CD4-positive, alpha-beta T cell (primary cell): ENCODE data around the gene PITX1. TPM values are rescaled to one million over a fixed set of nuclear protein-coding genes. Genes with fewer than 3 reads are reported as not detected.

Source experiments
- ATAC-seq: fragments of 200-7000 bp; cut with Tn5 transposase; one replicate; pipeline ENCODE4 v1.10.0; 2022; ENCODE audit warnings: mild to moderate bottlenecking; ENCODE audit not compliant: poor library complexity
- CTCF ChIA-PET: fragments of 350-600 bp; sonication (Branson Sonifier 250); formaldehyde crosslinking; loops from one replicate; lab custom pipeline; 2021; ENCODE audit warnings: antibody characterized with exemption, inconsistent platforms; lab: Charles Lee
- POLR2A ChIA-PET: fragments of 350-600 bp; sonication (Branson Sonifier 250); formaldehyde crosslinking; loops from one replicate; lab custom pipeline; 2021; ENCODE audit warnings: antibody characterized with exemption, inconsistent platforms; lab: Charles Lee
- DNase-seq, 14 experiments: peaks; one replicate each; pipeline ENCODE4 v3.0.0-alpha.2; 2013 to 2020; ENCODE audit warnings: mixed read lengths in 2 of 14
- H3K27ac ChIP-seq, 2 donors: one replicate each; pipeline versions ENCODE4 v1.5.1 to v1.7.0; 2013; ENCODE audit warnings: low read length in 2 of 2, low read depth in 1 of 2, mild to moderate bottlenecking in 1 of 2
- H3K27me3 ChIP-seq, 2 experiments: 1 replicate in 1 of 2; 2 replicates in 1 of 2; pipeline versions ENCODE4 v1.6.1 to v1.7.0; 2013; ENCODE audit warnings: low read length in 2 of 2, control low read depth in 1 of 2, mild to moderate bottlenecking in 1 of 2, moderate library complexity in 1 of 2; ENCODE audit not compliant: insufficient read depth in 2 of 2, control insufficient read depth in 1 of 2
- H3K36me3 ChIP-seq: one replicate; pipeline ENCODE4 v1.6.1; 2013; ENCODE audit warnings: low read length, control low read depth; ENCODE audit not compliant: insufficient read depth
- H3K4me1 ChIP-seq: one replicate; pipeline ENCODE4 v1.6.1; 2013; ENCODE audit warnings: low read length, control low read depth; ENCODE audit not compliant: insufficient read depth
- H3K4me3 ChIP-seq: one replicate; pipeline ENCODE4 v1.5.1; 2013; ENCODE audit warnings: mild to moderate bottlenecking, low read length, moderate library complexity
- H3K9me3 ChIP-seq, 2 experiments: 1 replicate in 1 of 2; 2 replicates in 1 of 2; pipeline versions ENCODE4 v1.6.1 to v1.7.0; 2013; ENCODE audit warnings: low read length in 2 of 2, mild to moderate bottlenecking in 2 of 2, control low read depth in 1 of 2, moderate library complexity in 1 of 2; ENCODE audit not compliant: control insufficient read depth in 1 of 2, insufficient read depth in 1 of 2
- H3K27ac Mint-ChIP-seq: one replicate; pipeline ENCODE4 v1.8.0; 2020; ENCODE audit warnings: mixed read lengths
- H3K27me3 Mint-ChIP-seq: one replicate; pipeline ENCODE4 v1.8.0; 2021; ENCODE audit warnings: mixed read lengths
- H3K36me3 Mint-ChIP-seq: one replicate; pipeline ENCODE4 v1.8.0; 2021; ENCODE audit warnings: low read depth, mixed read lengths
- H3K4me1 Mint-ChIP-seq: one replicate; pipeline ENCODE4 v1.8.0; 2021; ENCODE audit warnings: low read depth, mixed read lengths
- H3K4me3 Mint-ChIP-seq: one replicate; pipeline ENCODE4 v1.8.0; 2020; ENCODE audit warnings: mild to moderate bottlenecking, mixed read lengths
- H3K9me3 Mint-ChIP-seq: one replicate; pipeline ENCODE4 v1.8.0; 2020; ENCODE audit warnings: mixed read lengths
- intact Hi-C, 2 experiments: fragments of 100-400 bp; cut with DNase I in 1 of 2; cut with micrococcal nuclease in 1 of 2; formaldehyde crosslinking; loops; one replicate each; pipeline versions ENCODE4 v1.15.1 to v1.9.0; 2023 to 2025; cut with DNase I, micrococcal nuclease
- total RNA-seq, 174 experiments: library from RNA in 2 of 174; stranded (reverse) in 2 of 174; gene quantifications; one replicate each; pipeline ENCODE4 v1.2.3 and lab custom pipeline; 2021 to 2026
- TF ChIP-seq, protein P1 (sequence below): fragments of 200-600 bp; IDR thresholded peaks from one replicate; pipeline ENCODE4 v1.8.0; 2022; ENCODE audit warnings: antibody characterized with exemption, mild to moderate bottlenecking

PITX1 gene
- total RNA-seq, 2 experiments from 2014 or later: not detected

DNA sequence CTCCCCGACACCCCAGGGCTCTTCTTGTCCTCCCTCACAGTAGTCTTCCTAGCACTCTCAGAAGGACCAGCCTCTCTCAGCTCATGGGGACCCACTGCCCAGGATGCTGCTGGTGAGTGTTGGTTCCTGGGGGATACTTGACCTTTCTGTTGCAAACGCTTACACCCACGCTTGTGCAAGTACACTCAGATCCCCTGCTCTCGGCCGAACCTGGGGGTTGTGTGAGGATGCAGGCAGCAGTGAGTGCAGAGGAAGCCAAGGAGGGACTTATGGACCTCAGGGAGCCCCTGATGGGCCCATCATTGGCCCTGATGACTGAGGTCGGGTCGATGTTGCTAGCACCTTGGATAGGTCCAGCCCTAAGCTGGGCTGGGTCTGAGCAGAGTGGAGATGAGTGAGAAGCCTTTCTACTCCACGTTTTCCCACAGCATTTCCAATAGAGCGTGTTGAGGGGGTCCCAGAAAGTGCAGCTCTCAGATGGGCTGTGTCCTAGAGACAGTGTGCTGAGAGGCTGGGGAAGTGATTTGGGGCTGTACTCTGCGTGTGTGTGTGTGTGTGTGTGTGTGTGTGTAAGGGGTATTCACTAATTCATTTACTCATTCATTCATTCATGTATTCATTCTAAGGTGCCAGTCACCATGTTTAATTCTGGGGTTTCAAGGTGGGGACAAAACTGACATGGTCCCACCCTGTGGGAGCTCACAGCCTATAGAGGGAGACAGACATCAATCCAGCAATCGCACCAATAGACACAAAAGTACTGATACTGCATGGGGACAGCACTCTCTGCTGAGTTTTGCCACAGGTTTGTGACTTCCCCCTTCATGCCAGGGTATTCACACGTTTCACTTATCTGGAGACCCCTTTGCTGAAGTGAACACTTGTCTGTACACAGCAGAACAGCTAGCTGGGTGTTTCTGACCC lies 25.2 kb upstream of the PITX1 start:
- DNase-seq: no peak
- ChIA-PET POLR2A (no interaction called here), CTCF (no interaction called here)
- Mint-ChIP-seq H3K9me3 (no peaks in the 10 kb centered on the region), H3K27ac (no peak overlapping the region), H3K4me3 (no peak overlapping the region), H3K4me1 (no peaks in the 10 kb centered on the region), H3K36me3 (no peaks in the 10 kb centered on the region), H3K27me3 (peaks cover 44% of the 10 kb centered on the region)
- Histone ChIP-seq H3K36me3 (no peaks in the 10 kb centered on the region), H3K9me3 (no peaks in the 10 kb centered on the region), H3K27me3 (peaks cover 0 to 3% of the 10 kb centered on the region in 2 experiments), H3K4me3 (no peak overlapping the region), H3K27ac (no peak overlapping the region), H3K4me1 (no peaks in the 10 kb centered on the region)
- ATAC-seq: no peak
- intact Hi-C loops: no loop called here
- TF ChIP-seq, protein P1, sequence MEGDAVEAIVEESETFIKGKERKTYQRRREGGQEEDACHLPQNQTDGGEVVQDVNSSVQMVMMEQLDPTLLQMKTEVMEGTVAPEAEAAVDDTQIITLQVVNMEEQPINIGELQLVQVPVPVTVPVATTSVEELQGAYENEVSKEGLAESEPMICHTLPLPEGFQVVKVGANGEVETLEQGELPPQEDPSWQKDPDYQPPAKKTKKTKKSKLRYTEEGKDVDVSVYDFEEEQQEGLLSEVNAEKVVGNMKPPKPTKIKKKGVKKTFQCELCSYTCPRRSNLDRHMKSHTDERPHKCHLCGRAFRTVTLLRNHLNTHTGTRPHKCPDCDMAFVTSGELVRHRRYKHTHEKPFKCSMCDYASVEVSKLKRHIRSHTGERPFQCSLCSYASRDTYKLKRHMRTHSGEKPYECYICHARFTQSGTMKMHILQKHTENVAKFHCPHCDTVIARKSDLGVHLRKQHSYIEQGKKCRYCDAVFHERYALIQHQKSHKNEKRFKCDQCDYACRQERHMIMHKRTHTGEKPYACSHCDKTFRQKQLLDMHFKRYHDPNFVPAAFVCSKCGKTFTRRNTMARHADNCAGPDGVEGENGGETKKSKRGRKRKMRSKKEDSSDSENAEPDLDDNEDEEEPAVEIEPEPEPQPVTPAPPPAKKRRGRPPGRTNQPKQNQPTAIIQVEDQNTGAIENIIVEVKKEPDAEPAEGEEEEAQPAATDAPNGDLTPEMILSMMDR: no peak

DNA sequence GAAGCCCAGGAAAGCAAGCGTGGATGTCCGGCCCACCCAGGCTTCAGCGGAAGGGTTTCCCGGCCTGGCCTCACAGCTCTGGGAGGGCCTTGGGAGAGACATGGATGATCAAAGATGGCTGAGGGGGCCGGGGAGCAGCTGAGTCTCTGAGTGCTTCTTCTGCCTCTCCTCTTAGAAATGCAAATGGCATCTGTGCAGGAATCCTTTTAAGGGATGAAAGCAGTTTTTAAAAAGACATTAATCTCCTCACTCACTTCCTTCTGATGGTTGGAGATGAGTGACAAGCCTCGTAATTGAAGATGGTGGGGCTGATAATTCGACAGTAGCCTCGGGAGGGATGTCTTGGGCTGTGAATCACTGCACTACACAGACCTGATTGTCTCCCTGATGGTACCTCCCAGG lies 24.3 kb upstream of the PITX1 start:
- TF ChIP-seq, protein P1: no peak

DNA sequence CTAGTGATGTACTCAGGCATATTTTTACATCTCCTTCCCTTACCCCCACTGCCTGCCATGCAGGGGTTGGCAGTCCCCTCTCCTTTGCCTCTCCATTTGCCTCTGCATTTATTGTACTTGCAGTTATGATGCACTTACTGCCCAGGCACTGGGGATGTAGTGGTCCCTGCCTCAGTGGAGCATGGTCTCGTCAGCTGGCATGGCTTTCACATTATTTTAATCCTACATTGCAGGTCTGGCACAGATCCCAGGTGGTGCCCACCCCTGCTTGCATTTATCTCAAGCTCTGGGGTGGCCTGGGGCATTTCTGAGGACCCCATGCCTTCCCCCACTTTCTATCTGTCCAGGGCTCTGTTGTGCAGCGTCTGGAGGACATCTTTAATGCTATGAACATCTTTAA lies 23.2 kb upstream of the PITX1 start:
- Mint-ChIP-seq H3K27ac (no peak overlapping the region), H3K4me3 (no peak overlapping the region), H3K36me3 (no peaks in the 10 kb centered on the region), H3K4me1 (no peaks in the 10 kb centered on the region), H3K9me3 (no peaks in the 10 kb centered on the region), H3K27me3 (peaks cover 60% of the 10 kb centered on the region)
- H3K4me3 ChIP-seq: no peak overlapping the region
- ChIA-PET POLR2A (no interaction called here), CTCF (no interaction called here)
- ATAC-seq: no peak
- H3K4me1 ChIP-seq: no peaks in the 10 kb centered on the region
- no peak for DNase-seq
- H3K27ac ChIP-seq: no peak overlapping the region
- TF ChIP-seq, protein P1: no peak
- intact Hi-C loops: no loop called here
- H3K9me3 ChIP-seq: no peaks in the 10 kb centered on the region
- H3K27me3 ChIP-seq: peaks cover 3 to 12% of the 10 kb centered on the region in 2 experiments
- no peaks in the 10 kb centered on the region for H3K36me3 ChIP-seq

More for the DNA sequence above, 24.3 kb upstream of the PITX1 start:
- ChIA-PET POLR2A (no interaction called here), CTCF (no interaction called here)
- DNase-seq: no peak
- H3K9me3 ChIP-seq: no peaks in the 10 kb centered on the region
- Mint-ChIP-seq H3K36me3 (no peaks in the 10 kb centered on the region), H3K4me1 (no peaks in the 10 kb centered on the region), H3K4me3 (no peak overlapping the region), H3K27ac (no peak overlapping the region), H3K9me3 (no peaks in the 10 kb centered on the region), H3K27me3 (peaks cover 49% of the 10 kb centered on the region)
- no peak for ATAC-seq
- H3K27me3 ChIP-seq: peaks cover 1 to 3% of the 10 kb centered on the region in 2 experiments
- H3K36me3 ChIP-seq: no peaks in the 10 kb centered on the region
- no peak overlapping the region for H3K4me3 ChIP-seq
- no peaks in the 10 kb centered on the region for H3K4me1 ChIP-seq
- intact Hi-C loops: no loop called here
- no peak overlapping the region for H3K27ac ChIP-seq
